Measurements from ENCODE around the gene SSC4D. TPM values are rescaled to one million over a fixed set of nuclear protein-coding genes. Genes with fewer than 3 reads are reported as not detected.
A peak's percentile ranks its signal among the peaks of the same experiment; 100 is the strongest.

SSC4D gene
- total RNA-seq, 1 experiment from 2014 or later = 18.1 TPM

GRCh38 chr7:76357475-76358010 is 52.0 kb downstream of the SSC4D start:
- no peaks in the 10 kb centered on the region for H3K9me3 Mint-ChIP-seq
- POLR2A ChIA-PET = interaction anchor here (0.6 to 2.3 kb wide), 2 partner anchors 39 to 75 kb away, joined by 3 to 17 read pairs; no protein-coding TSS in a partner anchor
- TF ChIP-seq ZBTB43 (CRISPR knock-in tag; IDR thresholded peaks at IDR 0.05) = no peak
- TF ChIP-seq SP1 (CRISPR knock-in tag; conservative IDR thresholded peaks at IDR 0.05) = no peak
- no peak for TF ChIP-seq CREB1 (CRISPR knock-in tag; IDR thresholded peaks at IDR 0.05)
- no peak for TF ChIP-seq TEAD4 (CRISPR knock-in tag; IDR thresholded peaks at IDR 0.05)
- TF ChIP-seq OVOL2 (CRISPR knock-in tag; IDR thresholded peaks at IDR 0.05; ENCODE audit: borderline replicate concordance) = no peak
- TF ChIP-seq ZNF121 (CRISPR knock-in tag; IDR thresholded peaks at IDR 0.05) = no peak
- no peak for TF ChIP-seq PRDM15 (CRISPR knock-in tag; IDR thresholded peaks at IDR 0.05)
- no peak for TF ChIP-seq ZSCAN18 (CRISPR knock-in tag; IDR thresholded peaks at IDR 0.05)
- TF ChIP-seq NFE2L1 (CRISPR knock-in tag; IDR thresholded peaks at IDR 0.05) = no peak
- TF ChIP-seq FOXJ3 (CRISPR knock-in tag; IDR thresholded peaks at IDR 0.05; ENCODE audit: borderline replicate concordance) = no peak
- TF ChIP-seq JUN (CRISPR knock-in tag; IDR thresholded peaks at IDR 0.05) = no peak
- TF ChIP-seq KAT7 (CRISPR knock-in tag; IDR thresholded peaks at IDR 0.05; ENCODE audit: borderline replicate concordance) = no peak
- no peak for TF ChIP-seq MAX (CRISPR knock-in tag; IDR thresholded peaks at IDR 0.05)
- no peak for TF ChIP-seq PRRX2 (CRISPR knock-in tag; IDR thresholded peaks at IDR 0.05)
- TF ChIP-seq ATF2 (CRISPR knock-in tag; IDR thresholded peaks at IDR 0.05; ENCODE audit: borderline replicate concordance, low read depth) = no peak
- H3K27me3 Mint-ChIP-seq (ENCODE audit: low read depth) = no peaks in the 10 kb centered on the region
- peak overlapping the region; percentile 86 for H3K27ac Mint-ChIP-seq
- ATAC-seq (no peak), DNase-seq (ENCODE audit: low spot score) (no peak)
- CTCF ChIA-PET = interaction anchor here (1.6 kb wide), 1 partner anchor 26 kb away, joined by 4 read pairs; no protein-coding TSS in a partner anchor
- H3K4me1 Mint-ChIP-seq = peaks cover 44% of the 10 kb centered on the region
- H3K36me3 Mint-ChIP-seq = peaks cover 47% of the 10 kb centered on the region
- H3K4me3 Mint-ChIP-seq = peak overlapping the region; percentile 96

GRCh38 chr7:76356823-76357222 is 52.7 kb downstream of the SSC4D start:
- TF ChIP-seq JUN (CRISPR knock-in tag; IDR thresholded peaks at IDR 0.05) (no peak), TEAD4 (CRISPR knock-in tag; IDR thresholded peaks at IDR 0.05) (no peak), MYBL2 (CRISPR knock-in tag; IDR thresholded peaks at IDR 0.05) (no peak), ZNF532 (CRISPR knock-in tag; IDR thresholded peaks at IDR 0.05; ENCODE audit: borderline replicate concordance) (no peak)
- POLR2A ChIA-PET = no interaction called here
- H3K4me1 Mint-ChIP-seq = peaks cover 52% of the 10 kb centered on the region
- H3K27me3 Mint-ChIP-seq (ENCODE audit: low read depth) = no peaks in the 10 kb centered on the region
- CTCF ChIA-PET = no interaction called here
- peaks cover 54% of the 10 kb centered on the region for H3K36me3 Mint-ChIP-seq
- DNase-seq (ENCODE audit: low spot score) (no peak), ATAC-seq (no peak)
- no peak overlapping the region; the same call in 1 of the 2 replicates for H3K27ac Mint-ChIP-seq
- peaks cover 5% of the 10 kb centered on the region for H3K9me3 Mint-ChIP-seq
- H3K4me3 Mint-ChIP-seq = peak overlapping the region; percentile 96

Data from WTC11 (cell line).